NB4 (cell line): ENCODE results near the gene FOXP1.

ENCODE experiments used
- MYC ChIP-seq: IDR thresholded peaks from 2 replicates; pipeline ENCODE4 v1.6.1; 2011; ENCODE audit warnings: low read depth, low read length
- POLR2A ChIP-seq: IDR thresholded peaks from 2 replicates; pipeline ENCODE4 v1.6.1; 2011; ENCODE audit warnings: mild to moderate bottlenecking; ENCODE audit not compliant: insufficient read length; ENCODE audit errors: extremely low read depth
- TF ChIP-seq, protein P1 (sequence below): IDR thresholded peaks from one replicate; pipeline ENCODE4 v1.5.1; 2012; ENCODE audit warnings: low read depth, low read length
- TF ChIP-seq, protein P2 (sequence below): IDR thresholded peaks from 2 replicates; pipeline ENCODE4 v1.6.1; 2011; ENCODE audit warnings: low read depth, low read length

DNA sequence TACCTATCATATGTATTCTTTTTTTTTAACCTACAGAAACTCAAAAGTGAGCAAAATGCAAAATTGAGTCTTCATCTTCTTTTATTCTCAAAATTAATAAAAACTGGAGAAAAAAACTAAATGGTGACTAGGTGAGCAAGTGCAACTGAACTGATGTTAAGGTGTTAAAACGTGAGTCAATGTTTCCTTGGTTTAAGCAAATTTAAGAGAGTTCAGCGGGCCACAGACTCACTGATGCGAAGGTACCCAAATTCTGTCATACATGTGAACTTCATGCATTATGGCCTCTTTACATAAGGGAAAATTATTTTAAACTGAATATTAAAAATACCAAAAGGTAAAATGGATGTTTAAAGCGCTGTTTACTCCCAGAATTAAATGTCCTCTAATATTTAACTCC lies 206.6 kb downstream of the FOXP1 start:
- TF ChIP-seq, protein P1, sequence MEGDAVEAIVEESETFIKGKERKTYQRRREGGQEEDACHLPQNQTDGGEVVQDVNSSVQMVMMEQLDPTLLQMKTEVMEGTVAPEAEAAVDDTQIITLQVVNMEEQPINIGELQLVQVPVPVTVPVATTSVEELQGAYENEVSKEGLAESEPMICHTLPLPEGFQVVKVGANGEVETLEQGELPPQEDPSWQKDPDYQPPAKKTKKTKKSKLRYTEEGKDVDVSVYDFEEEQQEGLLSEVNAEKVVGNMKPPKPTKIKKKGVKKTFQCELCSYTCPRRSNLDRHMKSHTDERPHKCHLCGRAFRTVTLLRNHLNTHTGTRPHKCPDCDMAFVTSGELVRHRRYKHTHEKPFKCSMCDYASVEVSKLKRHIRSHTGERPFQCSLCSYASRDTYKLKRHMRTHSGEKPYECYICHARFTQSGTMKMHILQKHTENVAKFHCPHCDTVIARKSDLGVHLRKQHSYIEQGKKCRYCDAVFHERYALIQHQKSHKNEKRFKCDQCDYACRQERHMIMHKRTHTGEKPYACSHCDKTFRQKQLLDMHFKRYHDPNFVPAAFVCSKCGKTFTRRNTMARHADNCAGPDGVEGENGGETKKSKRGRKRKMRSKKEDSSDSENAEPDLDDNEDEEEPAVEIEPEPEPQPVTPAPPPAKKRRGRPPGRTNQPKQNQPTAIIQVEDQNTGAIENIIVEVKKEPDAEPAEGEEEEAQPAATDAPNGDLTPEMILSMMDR, result no peak
- TF ChIP-seq, protein P2, sequence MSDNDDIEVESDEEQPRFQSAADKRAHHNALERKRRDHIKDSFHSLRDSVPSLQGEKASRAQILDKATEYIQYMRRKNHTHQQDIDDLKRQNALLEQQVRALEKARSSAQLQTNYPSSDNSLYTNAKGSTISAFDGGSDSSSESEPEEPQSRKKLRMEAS, result no peak
- TF ChIP-seq POLR2A (no peak), MYC (no peak)
